Melanocyte of skin (primary cell): Measurements from ENCODE around the gene UTF1. TPM values are rescaled to one million over a fixed set of nuclear protein-coding genes. Genes with fewer than 3 reads are reported as not detected.

Experiments
- total RNA-seq, 2 donors: library from RNA; depleted of rRNA; stranded (reverse); fragments of >200 nt; gene quantifications; 2 replicates each; pipeline ENCODE4 v1.2.3, GENCODE V29; 2012

Gene UTF1
- not detected for total RNA-seq

GRCh38 chr10:133230044-133230361 lies at the start of gene UTF1:
Gene UTF1, plus strand, starts transcription at chr10:133230217. Its CDS starts 72 bp downstream, at chr10:133230289.

GRCh38 chr10:133237588-133238465 lies 7.8 kb downstream of the UTF1 start, which contains the start of gene VENTX:
Gene VENTX, plus strand, starts transcription at chr10:133237855. Its CDS starts 60 bp downstream, at chr10:133237915.

GRCh38 chr10:133276435-133277201 lies 46.6 kb downstream of the UTF1 start, which contains the start of gene ADAM8:
Gene ADAM8, minus strand, starts transcription at chr10:133276868. Its CDS starts 51 bp downstream, at chr10:133276817.

Other genes with a start within 250 kb of the UTF1 start
- gene ADGRA1, start 142.3 kb upstream of the UTF1 start, total RNA-seq = not detected
- gene KNDC1, start 70.0 kb upstream of the UTF1 start, total RNA-seq = 1 to 10 TPM in 1 of 2 donors, under 1 TPM in 1; 0.67 to 1.0 TPM
- not detected for gene VENTX, start 7.6 kb downstream of the UTF1 start, total RNA-seq
- 1 to 10 TPM in 1 of 2 donors, under 1 TPM in 1; 0.33 to 1.0 TPM for gene ADAM8, start 46.7 kb downstream of the UTF1 start, total RNA-seq
- gene TUBGCP2, start 78.7 kb downstream of the UTF1 start, total RNA-seq = 10 to 100 TPM; 54.3 to 55.1 TPM
- gene ZNF511, start 78.7 kb downstream of the UTF1 start, total RNA-seq = 10 to 100 TPM; 26.8 to 35.6 TPM
- not detected for gene CALY, start 106.7 kb downstream of the UTF1 start, total RNA-seq
- gene PRAP1, start 117.2 kb downstream of the UTF1 start, total RNA-seq = not detected
- gene FUOM, start 127.8 kb downstream of the UTF1 start, total RNA-seq = 10 to 100 TPM; 14.8 to 15.3 TPM
- 10 to 100 TPM; 63.3 to 65.4 TPM for gene ECHS1, start 143.1 kb downstream of the UTF1 start, total RNA-seq
- gene PAOX, start 149.0 kb downstream of the UTF1 start, total RNA-seq = 1 to 10 TPM; 2.3 to 6.2 TPM
- gene MTG1, start 163.9 kb downstream of the UTF1 start, total RNA-seq = 10 to 100 TPM; 32.6 to 33.4 TPM
- gene SPRN, start 194.4 kb downstream of the UTF1 start, total RNA-seq = under 1 TPM in 1 of 2 donors, not detected in 1; under 0.01 TPM
- 1 to 10 TPM; 1.0 to 2.0 TPM for gene SCART1, start 223.7 kb downstream of the UTF1 start, total RNA-seq